T-helper 9 cell (primary cell): Measurements from ENCODE around the gene PHF13.
A peak's percentile ranks its signal among the peaks of the same experiment; 100 is the strongest.

Source experiments
- DNase-seq: peaks from one replicate; pipeline ENCODE4 v3.0.0-alpha.2; 2020

PHF13 gene

GRCh38 chr1:6602669-6603237, 10.8 kb upstream of the PHF13 start, which contains the start of gene KLHL21:
Gene KLHL21, minus strand, starts transcription at chr1:6602869. Its CDS starts 52 bp downstream, at chr1:6602817.
- peak; percentile 78 for DNase-seq

- peak; percentile 32 for DNase-seq
Measured at GRCh38 chr1:6603238-6603914, 10.2 kb upstream of the PHF13 start.

GRCh38 chr1:6603915-6604558, 9.5 kb upstream of the PHF13 start:
- no peak for DNase-seq

- peak; percentile 27 for DNase-seq
Measured at GRCh38 chr1:6612641-6613360, 730 bp upstream of the PHF13 start.

GRCh38 chr1:6614019-6614928, 743 bp downstream of the PHF13 start:
- DNase-seq = peak; percentile 47

GRCh38 chr1:6614929-6615785, 1.6 kb downstream of the PHF13 start:
- no peak for DNase-seq

- DNase-seq = no peak
Measured at GRCh38 chr1:6619045-6619444, 5.5 kb downstream of the PHF13 start.

GRCh38 chr1:6621429-6622391, 8.2 kb downstream of the PHF13 start:
- no peak for DNase-seq

- no peak for DNase-seq
Measured at GRCh38 chr1:6622396-6623152, 9.0 kb downstream of the PHF13 start.

GRCh38 chr1:6623269-6623965, 9.9 kb downstream of the PHF13 start:
- DNase-seq = no peak

GRCh38 chr1:6624710-6625583, 11.4 kb downstream of the PHF13 start, which contains the start of gene THAP3:
Gene THAP3, plus strand, starts transcription at chr1:6624868. Its CDS starts 351 bp downstream, at chr1:6625219.
- DNase-seq = peak; percentile 95

GRCh38 chr1:6625584-6626149, 12.1 kb downstream of the PHF13 start:
- DNase-seq = no peak

- no peak for DNase-seq
Measured at GRCh38 chr1:6627031-6627430, 13.5 kb downstream of the PHF13 start.

GRCh38 chr1:6627841-6628545, 14.5 kb downstream of the PHF13 start:
- DNase-seq = no peak

GRCh38 chr1:6628971-6629479, 15.5 kb downstream of the PHF13 start:
- DNase-seq = no peak

- no peak for DNase-seq
Measured at GRCh38 chr1:6630027-6630426, 16.5 kb downstream of the PHF13 start.
